Neutrophil (primary cell): ENCODE results near the gene RAPGEF1.

Experiments used
- H3K27ac ChIP-seq: fragments of 200-600 bp; sonication (generic); 2 replicates; pipeline ENCODE4 v1.5.1; 2016; ENCODE audit warnings: mild to moderate bottlenecking, moderate library complexity
- H3K27me3 ChIP-seq: fragments of 200-600 bp; sonication (generic); 2 replicates; pipeline ENCODE4 v1.6.0; 2016; ENCODE audit warnings: mild to moderate bottlenecking
- H3K36me3 ChIP-seq: fragments of 200-600 bp; sonication (generic); 2 replicates; pipeline ENCODE4 v1.5.1; 2017
- H3K4me1 ChIP-seq, 2 experiments: fragments of 200-600 bp in 1 of 2; sonication (generic) in 1 of 2; 1 replicate in 1 of 2; 2 replicates in 1 of 2; pipeline versions ENCODE4 v1.5.1 to v1.6.1; 2013 to 2016; ENCODE audit warnings: low read depth in 1 of 2, low read length in 1 of 2, mild to moderate bottlenecking in 1 of 2, moderate library complexity in 1 of 2; ENCODE audit not compliant: control insufficient read depth in 1 of 2, insufficient read depth in 1 of 2
- H3K4me3 ChIP-seq, 2 experiments: fragments of 200-600 bp in 1 of 2; sonication (generic) in 1 of 2; 1 replicate in 1 of 2; 2 replicates in 1 of 2; pipeline ENCODE4 v1.5.1; 2013 to 2016; ENCODE audit warnings: low read depth in 1 of 2, low read length in 1 of 2, mild to moderate bottlenecking in 1 of 2, moderate library complexity in 1 of 2
- H3K9me3 ChIP-seq: fragments of 200-600 bp; sonication (generic); 2 replicates; pipeline ENCODE4 v1.5.1; 2016
- CTCF ChIP-seq: fragments of 200-600 bp; sonication (generic); IDR thresholded peaks from 2 replicates; pipeline ENCODE4 v1.5.1; 2016; ENCODE audit warnings: antibody characterized with exemption

Gene RAPGEF1

GRCh38 chr9:131695836-131696460, 43.9 kb downstream of the RAPGEF1 start:
- peak overlapping the region; percentile 98 for H3K27ac ChIP-seq
- H3K36me3 ChIP-seq: no peaks in the 10 kb centered on the region
- peaks cover 27 to 48% of the 10 kb centered on the region in 2 experiments for H3K4me1 ChIP-seq
- TF ChIP-seq CTCF: no peak
- H3K9me3 ChIP-seq: no peaks in the 10 kb centered on the region
- no peaks in the 10 kb centered on the region for H3K27me3 ChIP-seq
- H3K4me3 ChIP-seq: no peak overlapping the region

- Histone ChIP-seq H3K4me1 (peaks cover 24 to 45% of the 10 kb centered on the region in 2 experiments), H3K27me3 (no peaks in the 10 kb centered on the region), H3K4me3 (no peak overlapping the region), H3K27ac (peak overlapping the region; percentile 98), H3K36me3 (no peaks in the 10 kb centered on the region), H3K9me3 (no peaks in the 10 kb centered on the region)
- no peak for TF ChIP-seq CTCF
These were observed 44.5 kb downstream of the RAPGEF1 start for GRCh38 chr9:131695366-131695765.

GRCh38 chr9:131693651-131694597, 46.0 kb downstream of the RAPGEF1 start:
- Histone ChIP-seq H3K4me1 (peaks cover 24 to 45% of the 10 kb centered on the region in 2 experiments), H3K4me3 (no peak overlapping the region), H3K9me3 (no peaks in the 10 kb centered on the region), H3K27ac (peak overlapping the region; percentile 31), H3K36me3 (no peaks in the 10 kb centered on the region), H3K27me3 (no peaks in the 10 kb centered on the region)
- TF ChIP-seq CTCF: no peak

- no peak for TF ChIP-seq CTCF
- H3K4me3 ChIP-seq: no peak overlapping the region
- no peaks in the 10 kb centered on the region for H3K27me3 ChIP-seq
- H3K36me3 ChIP-seq: no peaks in the 10 kb centered on the region
- peaks cover 13 to 34% of the 10 kb centered on the region in 2 experiments for H3K4me1 ChIP-seq
- no peaks in the 10 kb centered on the region for H3K9me3 ChIP-seq
- peak overlapping the region; percentile 17 for H3K27ac ChIP-seq
These were observed 47.0 kb downstream of the RAPGEF1 start for GRCh38 chr9:131692612-131693562.

GRCh38 chr9:131691969-131692611, 47.8 kb downstream of the RAPGEF1 start:
- no peaks in the 10 kb centered on the region for H3K27me3 ChIP-seq
- peak overlapping the region; percentile 17 for H3K27ac ChIP-seq
- H3K9me3 ChIP-seq: no peaks in the 10 kb centered on the region
- H3K36me3 ChIP-seq: no peaks in the 10 kb centered on the region
- peaks cover 5 to 26% of the 10 kb centered on the region in 2 experiments for H3K4me1 ChIP-seq
- no peak overlapping the region for H3K4me3 ChIP-seq
- no peak for TF ChIP-seq CTCF
